NT2/D1 (cell line): ENCODE data around the gene CETN3.

ENCODE experiments used
- YY1 ChIP-seq: IDR thresholded peaks from 2 replicates; pipeline ENCODE4 v1.6.1; 2011; ENCODE audit not compliant: insufficient read length, insufficient read depth
- ZNF274 ChIP-seq: IDR thresholded peaks from 2 replicates; pipeline ENCODE4 v1.6.1; 2011; ENCODE audit warnings: mild to moderate bottlenecking, low read depth, low read length

- no peak for TF ChIP-seq YY1
- no peak for TF ChIP-seq ZNF274
Observed at GRCh38 chr5:90406466-90406865, 3.1 kb downstream of the CETN3 start.
